BLaER1 treated with 17β-estradiol and CSF1 and Interleukin-3, amounts not matched to agents 10 nM and 100 nM (cell line): ENCODE data around the gene FOCAD.

Source experiments
- H3K27ac ChIP-seq, 11 experiments: shearing (Covaris generic); formaldehyde crosslinking; 2 replicates each; pipeline ENCODE4 v1.8.1; 2022
- H3K27me3 ChIP-seq, 11 experiments: shearing (Covaris generic); formaldehyde crosslinking; 2 replicates each; pipeline ENCODE4 v1.8.1; 2022
- H3K36me3 ChIP-seq, 11 experiments: shearing (Covaris generic); formaldehyde crosslinking; 2 replicates each; pipeline ENCODE4 v1.8.1; 2022
- H3K4me1 ChIP-seq, 10 experiments: shearing (Covaris generic); formaldehyde crosslinking; 2 replicates each; pipeline ENCODE4 v1.8.1; 2022
- H3K4me2 ChIP-seq, 11 experiments: shearing (Covaris generic); formaldehyde crosslinking; 2 replicates each; pipeline ENCODE4 v1.8.1; 2022
- H3K4me3 ChIP-seq, 10 experiments: shearing (Covaris generic); formaldehyde crosslinking; 2 replicates each; pipeline ENCODE4 v1.8.1; 2022
- H3K9ac ChIP-seq, 11 experiments: shearing (Covaris generic); formaldehyde crosslinking; 2 replicates each; pipeline ENCODE4 v1.8.1; 2022
- H3K9me3 ChIP-seq, 11 experiments: shearing (Covaris generic); formaldehyde crosslinking; replicated peaks in 1 of 11; 2 replicates each; pipeline ENCODE4 v1.8.1; 2022
- H4K20me1 ChIP-seq, 11 experiments: shearing (Covaris generic); formaldehyde crosslinking; 2 replicates each; pipeline ENCODE4 v1.8.1; 2022
- Cebpa-rat ChIP-seq, 11 experiments: shearing (Covaris generic); IDR thresholded peaks; 2 replicates each; pipeline ENCODE4 v1.8.1; 2022

The FOCAD gene, protein sequence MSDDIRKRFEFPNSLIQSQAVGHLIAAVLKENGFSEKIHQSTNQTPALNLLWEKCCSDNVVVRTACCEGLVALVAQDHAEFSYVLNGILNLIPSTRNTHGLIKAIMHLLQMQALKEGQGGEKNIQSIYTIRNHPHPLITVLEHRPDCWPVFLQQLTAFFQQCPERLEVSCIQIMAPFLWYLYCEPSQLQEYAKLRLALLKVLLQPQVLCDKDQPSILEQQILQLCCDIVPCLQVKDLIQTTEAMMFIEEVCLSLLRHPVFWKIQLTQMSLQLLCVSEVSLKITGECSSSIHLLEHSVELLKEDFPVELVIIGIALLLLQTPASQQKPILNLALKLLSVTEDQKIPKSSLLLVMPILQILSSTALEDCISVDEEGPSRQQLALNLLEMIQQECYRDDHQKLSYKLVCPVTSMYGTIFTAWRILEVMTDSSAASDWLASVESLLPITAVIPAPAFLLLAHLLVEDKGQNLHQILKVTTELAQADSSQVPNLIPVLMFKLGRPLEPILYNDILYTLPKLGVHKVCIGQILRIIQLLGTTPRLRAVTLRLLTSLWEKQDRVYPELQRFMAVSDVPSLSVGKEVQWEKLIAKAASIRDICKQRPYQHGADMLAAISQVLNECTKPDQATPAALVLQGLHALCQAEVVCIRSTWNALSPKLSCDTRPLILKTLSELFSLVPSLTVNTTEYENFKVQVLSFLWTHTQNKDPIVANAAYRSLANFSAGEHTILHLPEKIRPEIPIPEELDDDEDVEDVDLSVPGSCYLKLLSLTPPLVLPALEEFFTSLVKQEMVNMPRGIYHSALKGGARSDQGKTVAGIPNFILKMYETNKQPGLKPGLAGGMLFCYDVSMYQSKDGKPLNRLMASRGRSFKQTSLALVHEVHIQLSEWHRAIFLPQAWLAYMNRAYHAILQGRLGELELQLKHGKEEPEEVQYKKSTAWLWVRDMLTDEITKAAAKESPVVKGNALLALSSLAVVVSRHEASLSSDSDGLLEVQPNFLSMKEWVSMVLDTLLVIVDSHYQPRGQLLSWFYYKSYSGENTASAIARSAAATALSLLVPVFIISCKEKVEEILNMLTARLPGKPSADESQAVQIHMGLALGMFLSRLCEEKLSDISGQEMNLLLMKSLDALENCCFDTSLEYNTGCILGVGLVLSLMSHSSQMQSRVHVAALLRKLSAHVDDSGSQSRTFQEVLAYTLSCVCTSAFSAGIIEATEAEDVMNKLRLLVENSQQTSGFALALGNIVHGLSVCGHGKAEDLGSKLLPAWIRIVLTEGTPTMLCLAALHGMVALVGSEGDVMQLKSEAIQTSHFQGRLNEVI (N-terminal part only)

GRCh38 chr9:20684035-20684874, at the start of gene FOCAD:
Gene FOCAD, plus strand, starts transcription at chr9:20684259. Its CDS starts 31,095 bp downstream, at chr9:20715354.
- H3K4me2 ChIP-seq = peak within 1 kb of the TSS; percentile 89 to 98 (median 93)
- no peaks in the 10 kb centered on the region for H3K9me3 ChIP-seq
- no peaks in the 10 kb centered on the region for H3K36me3 ChIP-seq
- no peaks in the 10 kb centered on the region; a peak in 1 of 22 replicates for H3K27me3 ChIP-seq
- peak within 1 kb of the TSS; percentile 74 to 94 (median 85) for H3K4me3 ChIP-seq
- peaks cover 16 to 29% (median 23%) of the 10 kb centered on the region in 10 experiments for H3K4me1 ChIP-seq
- H4K20me1 ChIP-seq = no peaks in the 10 kb centered on the region
- no peak for TF ChIP-seq Cebpa-rat (IDR thresholded peaks at IDR 0.05)
- peak within 1 kb of the TSS; percentile 44 to 83 (median 69); a peak in 21 of 22 replicates for H3K27ac ChIP-seq
- H3K9ac ChIP-seq = peak within 1 kb of the TSS; percentile 75 to 87 (median 83)

- TF ChIP-seq Cebpa-rat (IDR thresholded peaks at IDR 0.05) = no peak
- H3K4me3 ChIP-seq = no peak overlapping the region
- H3K27ac ChIP-seq = no peak overlapping the region
- no peak overlapping the region for H3K4me2 ChIP-seq
- H3K4me1 ChIP-seq = peaks cover 0 to 3% (median 1%) of the 10 kb centered on the region in 10 experiments; a peak in 13 of 20 replicates
- no peaks in the 10 kb centered on the region for H3K36me3 ChIP-seq
- peaks cover 0 to 4% (median 0%) of the 10 kb centered on the region in 11 experiments; a peak in 1 of 22 replicates for H4K20me1 ChIP-seq
- no peak overlapping the region for H3K9ac ChIP-seq
- H3K27me3 ChIP-seq = peaks cover 16 to 82% (median 65%) of the 10 kb centered on the region in 11 experiments; a peak in 21 of 22 replicates
- no peaks in the 10 kb centered on the region for H3K9me3 ChIP-seq
These were observed 49.2 kb upstream of the FOCAD start for GRCh38 chr9:20634895-20635294.

- peaks cover 0 to 20% (median 13%) of the 10 kb centered on the region in 10 experiments; a peak in 16 of 20 replicates for H3K4me1 ChIP-seq
- no peak overlapping the region for H3K9ac ChIP-seq
- no peaks in the 10 kb centered on the region for H3K9me3 ChIP-seq
- H3K27me3 ChIP-seq = peaks cover 12 to 75% (median 66%) of the 10 kb centered on the region in 11 experiments; a peak in 21 of 22 replicates
- no peaks in the 10 kb centered on the region for H3K36me3 ChIP-seq
- H3K4me2 ChIP-seq = no peak overlapping the region
- H3K27ac ChIP-seq = no peak overlapping the region
- no peak overlapping the region for H3K4me3 ChIP-seq
- no peak for TF ChIP-seq Cebpa-rat (IDR thresholded peaks at IDR 0.05)
- peaks cover 0 to 12% (median 0%) of the 10 kb centered on the region in 11 experiments; a peak in 1 of 22 replicates for H4K20me1 ChIP-seq
These were observed 47.1 kb upstream of the FOCAD start for GRCh38 chr9:20636888-20637440.

DNA sequence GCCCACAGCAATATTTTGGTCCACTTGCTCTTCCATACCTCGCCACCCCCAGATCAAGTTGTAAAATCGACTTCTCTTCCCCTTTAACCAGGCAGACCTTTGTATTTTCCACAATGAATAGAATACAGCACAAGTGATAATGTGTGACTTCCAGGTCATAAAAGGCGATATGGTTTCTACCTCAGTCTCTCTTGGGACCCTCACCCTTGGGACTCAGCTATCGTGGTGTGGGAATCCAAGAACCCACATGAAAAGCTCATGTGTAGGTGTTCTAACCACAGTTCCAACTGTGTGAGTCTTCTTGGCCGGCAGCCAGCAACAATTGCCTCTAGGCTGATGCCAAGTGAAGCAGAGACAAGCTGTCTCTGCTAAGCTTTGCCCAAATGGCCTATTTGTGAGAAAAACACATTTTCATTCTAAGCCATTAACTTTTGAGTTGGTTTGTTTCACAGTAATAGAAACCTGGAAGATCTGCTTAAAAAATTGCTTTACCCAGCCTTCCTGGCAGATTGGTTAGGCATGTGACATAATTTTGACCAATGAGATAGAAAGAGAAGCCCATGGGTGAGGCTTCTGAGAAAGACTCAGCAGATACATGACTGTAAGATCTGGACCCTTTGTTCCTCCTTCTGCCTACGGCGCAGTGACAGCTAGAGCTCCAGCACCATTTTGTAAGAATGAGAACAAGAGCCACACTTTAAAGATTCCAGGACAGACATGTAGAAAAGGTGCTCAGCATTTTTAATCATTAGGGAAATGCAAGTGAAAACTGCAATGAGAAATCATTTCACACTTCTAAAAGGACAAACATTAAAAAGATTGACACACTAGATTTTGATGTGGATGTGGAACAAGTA, 43.5 kb upstream of the FOCAD start:
- peak overlapping the region in 9 of 11 experiments; percentile 39 to 72 (median 68); a peak in 19 of 22 replicates for H3K4me2 ChIP-seq

DNA sequence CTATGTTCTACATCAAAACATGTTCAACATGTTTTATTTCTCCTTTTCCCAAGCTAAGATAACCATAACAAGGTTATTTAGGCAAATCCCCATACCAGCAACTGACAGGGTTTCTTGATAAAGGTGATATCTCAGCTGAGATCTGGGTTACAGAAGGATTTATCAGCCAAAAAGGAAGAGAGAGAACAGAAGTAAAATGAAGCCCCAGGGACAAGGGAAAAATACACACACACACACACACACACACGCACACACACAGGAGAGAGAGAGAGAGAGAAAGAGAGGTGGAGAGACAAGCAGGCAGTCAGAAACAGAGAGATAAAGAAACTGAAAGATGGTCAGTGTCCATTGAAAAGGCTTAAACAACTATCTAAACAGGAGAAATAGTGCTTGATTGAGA, 42.0 kb upstream of the FOCAD start:
- Histone ChIP-seq H3K4me1 (peaks cover 0 to 20% (median 13%) of the 10 kb centered on the region in 10 experiments; a peak in 16 of 20 replicates), H4K20me1 (peaks cover 0 to 12% (median 0%) of the 10 kb centered on the region in 11 experiments; a peak in 2 of 22 replicates), H3K27me3 (peaks cover 10 to 74% (median 63%) of the 10 kb centered on the region in 11 experiments; a peak in 21 of 22 replicates), H3K36me3 (no peaks in the 10 kb centered on the region), H3K4me2 (no peak overlapping the region), H3K9ac (no peak overlapping the region), H3K27ac (no peak overlapping the region), H3K4me3 (no peak overlapping the region), H3K9me3 (no peaks in the 10 kb centered on the region)
- no peak for TF ChIP-seq Cebpa-rat (IDR thresholded peaks at IDR 0.05)

More for the DNA sequence above, 43.5 kb upstream of the FOCAD start:
- H3K9ac ChIP-seq = no peak overlapping the region
- no peak overlapping the region for H3K27ac ChIP-seq
- H3K36me3 ChIP-seq = no peaks in the 10 kb centered on the region
- peaks cover 0 to 20% (median 13%) of the 10 kb centered on the region in 10 experiments; a peak in 16 of 20 replicates for H3K4me1 ChIP-seq
- H3K4me3 ChIP-seq = no peak overlapping the region
- TF ChIP-seq Cebpa-rat (IDR thresholded peaks at IDR 0.05) = no peak
- H3K9me3 ChIP-seq = no peaks in the 10 kb centered on the region
- peaks cover 12 to 88% (median 78%) of the 10 kb centered on the region in 11 experiments; a peak in 21 of 22 replicates for H3K27me3 ChIP-seq
- H4K20me1 ChIP-seq = peaks cover 0 to 12% (median 0%) of the 10 kb centered on the region in 11 experiments; a peak in 2 of 22 replicates

GRCh38 chr9:20643660-20644059, 40.4 kb upstream of the FOCAD start:
- no peak overlapping the region for H3K4me3 ChIP-seq
- H3K9ac ChIP-seq = no peak overlapping the region
- H3K4me1 ChIP-seq = peaks cover 0 to 20% (median 13%) of the 10 kb centered on the region in 10 experiments; a peak in 16 of 20 replicates
- no peak for TF ChIP-seq Cebpa-rat (IDR thresholded peaks at IDR 0.05)
- no peaks in the 10 kb centered on the region for H3K36me3 ChIP-seq
- H3K4me2 ChIP-seq = no peak overlapping the region
- peaks cover 0 to 12% (median 0%) of the 10 kb centered on the region in 11 experiments; a peak in 2 of 22 replicates for H4K20me1 ChIP-seq
- no peak overlapping the region for H3K27ac ChIP-seq
- peaks cover 0 to 58% (median 48%) of the 10 kb centered on the region in 11 experiments; a peak in 19 of 22 replicates for H3K27me3 ChIP-seq
- no peaks in the 10 kb centered on the region; a peak in 1 of 22 replicates for H3K9me3 ChIP-seq
